ENCODE results near the gene HLA-DQB2. TPM values are rescaled to one million over a fixed set of nuclear protein-coding genes. Genes with fewer than 3 reads are reported as not detected.
A peak's percentile ranks its signal among the peaks of the same experiment; 100 is the strongest.
"Not testable (repeated sequence)": the region's sequence is repeated elsewhere in the genome, so short reads cannot be mapped to it uniquely, and the experiment has no call there.

Gene HLA-DQB2
- total RNA-seq = 8.1 TPM

GRCh38 chr6:32763421-32763820, at the start of gene HLA-DQB2:
HLA-DQB2 (minus strand) TSS chr6:32763532; CDS start chr6:32763470, 62 bp downstream.
- DNase-seq (ENCODE audit: low spot score) = no peak

- no peak for DNase-seq (ENCODE audit: low spot score)
Observed at GRCh38 chr6:32809171-32809570, 45.8 kb upstream of the HLA-DQB2 start.

- no peak for DNase-seq (ENCODE audit: low spot score)
Observed at GRCh38 chr6:32807020-32807580, 43.8 kb upstream of the HLA-DQB2 start.

- not testable (repeated sequence) for DNase-seq (ENCODE audit: low spot score)
Observed at GRCh38 chr6:32805404-32805803, 42.1 kb upstream of the HLA-DQB2 start.

- DNase-seq (ENCODE audit: low spot score) = no peak
Observed at GRCh38 chr6:32803416-32803815, 40.1 kb upstream of the HLA-DQB2 start.

- DNase-seq (ENCODE audit: low spot score) = no peak
Observed at GRCh38 chr6:32799740-32800139, 36.4 kb upstream of the HLA-DQB2 start.

GRCh38 chr6:32799168-32799567, 35.8 kb upstream of the HLA-DQB2 start:
- no peak for DNase-seq (ENCODE audit: low spot score)

- DNase-seq (ENCODE audit: low spot score) = peak; percentile 82
Observed at GRCh38 chr6:32796848-32797776, 33.8 kb upstream of the HLA-DQB2 start.

- no peak for DNase-seq (ENCODE audit: low spot score)
Observed at GRCh38 chr6:32794510-32794909, 31.2 kb upstream of the HLA-DQB2 start.

- DNase-seq (ENCODE audit: low spot score) = no peak
Observed at GRCh38 chr6:32792901-32793435, 29.6 kb upstream of the HLA-DQB2 start.

GRCh38 chr6:32790306-32790705, 27.0 kb upstream of the HLA-DQB2 start:
- no peak for DNase-seq (ENCODE audit: low spot score)

GRCh38 chr6:32785781-32786533, 22.6 kb upstream of the HLA-DQB2 start:
- DNase-seq (ENCODE audit: low spot score) = peak; percentile 46

- DNase-seq (ENCODE audit: low spot score) = not testable (repeated sequence)
Observed at GRCh38 chr6:32782923-32783322, 19.6 kb upstream of the HLA-DQB2 start.

GRCh38 chr6:32779036-32779435, 15.7 kb upstream of the HLA-DQB2 start:
- DNase-seq (ENCODE audit: low spot score) = no peak

- DNase-seq (ENCODE audit: low spot score) = no peak
Observed at GRCh38 chr6:32775071-32775470, 11.7 kb upstream of the HLA-DQB2 start.

- no peak for DNase-seq (ENCODE audit: low spot score)
Observed at GRCh38 chr6:32774426-32774825, 11.1 kb upstream of the HLA-DQB2 start.

GRCh38 chr6:32772656-32773055, 9.3 kb upstream of the HLA-DQB2 start:
- DNase-seq (ENCODE audit: low spot score) = no peak

- no peak for DNase-seq (ENCODE audit: low spot score)
Observed at GRCh38 chr6:32764048-32764447, 716 bp upstream of the HLA-DQB2 start.

GRCh38 chr6:32761548-32761947, 1.8 kb downstream of the HLA-DQB2 start:
- no peak for DNase-seq (ENCODE audit: low spot score)

- no peak for DNase-seq (ENCODE audit: low spot score)
Observed at GRCh38 chr6:32761072-32761471, 2.3 kb downstream of the HLA-DQB2 start.

GRCh38 chr6:32759669-32760068, 3.7 kb downstream of the HLA-DQB2 start:
- no peak for DNase-seq (ENCODE audit: low spot score)

- DNase-seq (ENCODE audit: low spot score) = no peak
Observed at GRCh38 chr6:32752580-32752979, 10.8 kb downstream of the HLA-DQB2 start.
